Progenitor cell of endocrine pancreas (in vitro differentiated cells): ENCODE results near the gene BCAR3. TPM values are rescaled to one million over a fixed set of nuclear protein-coding genes. Genes with fewer than 3 reads are reported as not detected.

Experiments used
- DNase-seq: peaks from one replicate; pipeline ENCODE4 v3.0.0; 2021; ENCODE audit warnings: low spot score; ENCODE audit not compliant: unreplicated experiment
- H3K27ac Mint-ChIP-seq: 2 replicates; pipeline ENCODE4 v1.8.0; 2021; ENCODE audit warnings: mild to moderate bottlenecking, moderate library complexity, mixed read lengths
- H3K27me3 Mint-ChIP-seq: 2 replicates; pipeline ENCODE4 v1.8.0; 2021; ENCODE audit warnings: mixed read lengths
- H3K36me3 Mint-ChIP-seq: 2 replicates; pipeline ENCODE4 v1.8.0; 2022; ENCODE audit warnings: mixed read lengths; ENCODE audit not compliant: insufficient read depth
- H3K4me1 Mint-ChIP-seq: 2 replicates; pipeline ENCODE4 v1.8.0; 2021; ENCODE audit warnings: low read depth, mixed read lengths
- H3K4me3 Mint-ChIP-seq: 2 replicates; pipeline ENCODE4 v1.8.0; 2021; ENCODE audit warnings: low read depth, mild to moderate bottlenecking, moderate library complexity, mixed read lengths
- H3K9me3 Mint-ChIP-seq: 2 replicates; pipeline ENCODE4 v1.8.0; 2021; ENCODE audit warnings: low read depth, mixed read lengths
- CTCF ChIP-seq: fragments of 200-600 bp; sonication (generic); IDR thresholded peaks from one replicate; pipeline ENCODE4 v1.5.0; 2021; ENCODE audit warnings: antibody characterized with exemption, mild to moderate bottlenecking; ENCODE audit not compliant: unreplicated experiment
- total RNA-seq: library from RNA; stranded (reverse); gene quantifications from 2 replicates; pipeline ENCODE4 v1.2.1, GENCODE V29; 2021

BCAR3 gene
- total RNA-seq, 1 donor from 2014 or later: 7.1 TPM

- DNase-seq: no peak
- H3K4me3 Mint-ChIP-seq: no peak overlapping the region
- no peak for TF ChIP-seq CTCF
- H3K27ac Mint-ChIP-seq: no peak overlapping the region
- peaks cover 13% of the 10 kb centered on the region for H3K4me1 Mint-ChIP-seq
- no peaks in the 10 kb centered on the region for H3K27me3 Mint-ChIP-seq
- no peaks in the 10 kb centered on the region for H3K9me3 Mint-ChIP-seq
- H3K36me3 Mint-ChIP-seq: peaks cover 2% of the 10 kb centered on the region
Observed at GRCh38 chr1:93598861-93599439, 82.7 kb downstream of the BCAR3 start.

- Mint-ChIP-seq H3K4me1 (peaks cover 16% of the 10 kb centered on the region), H3K27ac (no peak overlapping the region)
Observed at GRCh38 chr1:93598396-93598795, 83.2 kb downstream of the BCAR3 start.

GRCh38 chr1:93597709-93598108 lies 83.9 kb downstream of the BCAR3 start:
- no peak for TF ChIP-seq CTCF
- no peak overlapping the region for H3K4me3 Mint-ChIP-seq
- H3K27ac Mint-ChIP-seq: no peak overlapping the region
- H3K4me1 Mint-ChIP-seq: peaks cover 16% of the 10 kb centered on the region
- H3K27me3 Mint-ChIP-seq: no peaks in the 10 kb centered on the region
- peaks cover 2% of the 10 kb centered on the region for H3K36me3 Mint-ChIP-seq
- no peak for DNase-seq
- no peaks in the 10 kb centered on the region for H3K9me3 Mint-ChIP-seq

More at GRCh38 chr1:93598396-93598795, 83.2 kb downstream of the BCAR3 start:
- no peak for TF ChIP-seq CTCF
- Mint-ChIP-seq H3K27me3 (no peaks in the 10 kb centered on the region), H3K4me3 (no peak overlapping the region), H3K9me3 (no peaks in the 10 kb centered on the region), H3K36me3 (peaks cover 2% of the 10 kb centered on the region)
- no peak for DNase-seq

GRCh38 chr1:93596329-93597089 lies 85.1 kb downstream of the BCAR3 start:
- no peak for TF ChIP-seq CTCF
- Mint-ChIP-seq H3K9me3 (no peaks in the 10 kb centered on the region), H3K36me3 (no peaks in the 10 kb centered on the region), H3K27ac (no peak overlapping the region), H3K4me1 (peaks cover 26% of the 10 kb centered on the region), H3K27me3 (no peaks in the 10 kb centered on the region), H3K4me3 (no peak overlapping the region)
- no peak for DNase-seq

- Mint-ChIP-seq H3K4me3 (no peak overlapping the region), H3K9me3 (no peaks in the 10 kb centered on the region), H3K4me1 (peaks cover 29% of the 10 kb centered on the region), H3K27ac (no peak overlapping the region), H3K36me3 (no peaks in the 10 kb centered on the region), H3K27me3 (no peaks in the 10 kb centered on the region)
- DNase-seq: no peak
- no peak for TF ChIP-seq CTCF
Observed at GRCh38 chr1:93595743-93596142, 85.9 kb downstream of the BCAR3 start.
